GM21619 (cell line): Measurements from ENCODE around the gene SACS.
"Not testable (repeated sequence)": the region's sequence is repeated elsewhere in the genome, so short reads cannot be mapped to it uniquely, and the experiment has no call there.

Experiments
- ATAC-seq: cut with Tn5 transposase; IDR thresholded peaks from one replicate; pipeline ENCODE4 v1.9.1; 2021; ENCODE audit not compliant: unreplicated experiment

SACS gene

GRCh38 chr13:23418776-23419683 is 14.5 kb downstream of the SACS start:
- no peak for ATAC-seq

DNA sequence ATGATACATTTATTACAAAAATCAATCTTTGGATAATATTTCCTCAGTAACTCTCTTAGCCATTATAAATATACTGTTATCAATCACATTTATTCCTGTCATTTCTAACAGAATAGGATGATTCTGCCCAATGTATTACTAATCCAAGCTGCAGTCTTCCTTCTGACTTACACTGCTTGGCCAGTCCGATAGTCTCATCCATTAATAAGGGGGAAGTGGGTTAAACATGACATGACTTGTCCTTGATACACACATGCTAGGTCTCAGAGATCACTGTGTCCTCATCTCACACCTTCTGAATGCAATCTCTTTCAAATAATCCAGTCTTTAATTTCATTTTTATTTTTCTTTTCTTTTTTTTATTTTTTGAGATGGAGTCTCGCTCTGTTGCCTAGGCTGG is 18.8 kb downstream of the SACS start:
- no peak for ATAC-seq

- no peak for ATAC-seq
Observed at GRCh38 chr13:23411706-23412105, 21.8 kb downstream of the SACS start.

- no peak for ATAC-seq
Observed at GRCh38 chr13:23411220-23411619, 22.3 kb downstream of the SACS start.

DNA sequence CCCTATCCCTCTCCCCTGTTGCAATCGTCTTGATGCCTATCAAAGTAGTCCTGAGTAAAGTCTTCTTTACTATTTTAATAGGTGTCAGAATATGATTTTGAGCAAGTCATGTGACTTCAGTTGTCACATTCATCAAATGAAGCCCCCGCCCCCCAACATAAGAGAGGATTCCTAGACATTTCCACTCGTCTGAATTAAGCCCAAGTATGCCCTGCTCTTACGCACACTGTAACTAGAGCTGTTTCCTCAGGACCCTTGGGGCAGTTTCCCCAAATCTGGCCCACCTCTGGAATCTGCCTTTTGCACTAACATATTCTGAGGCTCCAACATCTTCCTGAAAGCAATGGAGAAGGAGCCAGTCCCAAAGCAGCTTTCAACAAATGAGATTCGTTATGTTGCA is 25.5 kb downstream of the SACS start:
- no peak for ATAC-seq

- ATAC-seq: not testable (repeated sequence)
Observed at GRCh38 chr13:23401156-23401555, 32.3 kb downstream of the SACS start.

DNA sequence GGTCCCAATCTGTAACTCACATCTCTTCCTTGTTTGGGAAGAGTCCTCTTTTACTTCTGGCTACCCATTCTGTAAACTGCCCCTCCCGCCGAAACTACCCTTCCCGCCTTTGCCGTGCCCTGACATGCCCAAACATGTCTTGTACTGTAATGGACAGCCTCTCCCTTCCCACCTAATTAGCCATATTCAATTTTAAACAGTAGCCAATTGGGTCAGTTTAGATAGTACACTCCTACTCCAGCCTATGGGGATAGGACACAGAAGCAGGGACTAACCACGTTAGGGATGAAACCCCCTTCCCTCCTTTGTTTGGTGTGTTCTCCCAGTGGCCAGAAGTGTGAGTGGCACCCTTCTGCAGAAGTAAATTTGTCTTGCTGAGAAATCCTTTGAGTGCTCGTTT is 34.2 kb downstream of the SACS start:
- ATAC-seq: no peak

DNA sequence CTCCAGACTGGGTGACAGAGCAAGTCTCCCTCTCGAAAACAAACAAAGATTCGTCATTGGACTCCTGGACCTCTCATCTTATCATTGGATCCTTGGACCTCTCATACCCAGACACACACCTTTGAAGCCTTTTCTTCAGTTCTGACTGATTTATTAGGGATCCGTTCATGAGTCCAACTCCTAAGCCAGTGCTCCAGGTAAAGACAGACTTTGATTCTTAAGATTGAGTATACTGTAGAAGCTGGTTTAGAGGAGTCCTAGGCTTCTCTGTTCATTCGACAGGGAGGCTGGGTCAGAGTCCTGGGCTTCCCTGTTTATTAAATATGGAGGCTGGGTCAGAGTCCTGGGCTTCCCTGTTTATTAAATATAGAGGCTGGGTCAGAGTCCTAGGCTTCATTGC is 38.7 kb downstream of the SACS start:
- no peak for ATAC-seq

DNA sequence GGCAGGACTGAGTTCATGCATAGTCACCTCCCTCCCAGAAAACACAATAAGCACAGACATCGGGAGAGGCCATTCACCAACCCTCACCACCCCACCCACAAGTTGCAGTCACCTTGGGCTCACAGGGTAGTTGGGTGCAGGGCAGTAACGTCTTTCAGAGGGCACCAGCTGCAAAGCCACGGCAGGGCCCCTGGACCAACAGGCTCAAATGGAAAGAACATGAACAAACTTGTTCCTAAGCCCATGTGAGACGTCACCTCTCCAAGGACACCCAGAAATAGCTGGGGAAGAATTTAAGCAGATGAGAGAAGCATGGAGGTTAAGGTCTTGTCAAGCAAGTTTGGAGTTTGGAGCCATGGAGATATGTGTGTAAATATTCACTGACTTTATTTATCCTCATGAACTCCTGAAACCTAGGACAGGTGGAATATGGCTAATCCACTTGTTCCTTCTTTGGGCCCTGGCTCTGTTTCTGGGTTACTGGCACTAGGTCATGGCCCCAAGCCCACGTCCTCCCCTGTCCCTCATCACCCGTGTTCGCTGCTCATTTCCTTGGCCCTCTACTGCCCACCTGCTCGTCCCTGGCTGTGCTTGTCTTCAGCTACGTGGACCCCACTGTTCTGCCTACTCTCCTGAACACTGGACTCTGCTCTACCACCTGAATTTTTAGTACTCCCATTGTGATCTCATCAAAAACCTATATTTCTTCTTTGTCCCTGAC is 40.4 kb downstream of the SACS start:
- ATAC-seq: no peak

- no peak for ATAC-seq
Observed at GRCh38 chr13:23392313-23392712, 41.2 kb downstream of the SACS start.

DNA sequence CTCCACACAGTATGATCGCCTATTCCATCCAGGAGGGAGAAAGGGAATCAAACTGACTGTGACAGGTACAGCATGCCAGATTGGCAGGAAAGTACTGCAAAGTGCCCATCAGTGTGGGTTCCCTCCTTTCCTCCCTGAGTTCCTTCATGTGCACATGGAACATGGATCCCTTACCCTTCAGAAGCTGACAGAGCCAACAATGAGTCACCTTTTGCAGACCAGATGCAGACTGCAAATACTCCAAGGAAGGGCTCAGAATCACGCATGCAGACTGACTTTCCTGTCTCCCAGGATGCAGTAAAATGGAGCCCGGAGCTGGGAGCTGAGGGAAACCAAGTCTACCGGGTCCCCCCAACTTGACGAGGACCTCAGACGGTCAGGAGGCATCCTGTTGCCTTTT is 41.8 kb downstream of the SACS start:
- ATAC-seq: no peak

DNA sequence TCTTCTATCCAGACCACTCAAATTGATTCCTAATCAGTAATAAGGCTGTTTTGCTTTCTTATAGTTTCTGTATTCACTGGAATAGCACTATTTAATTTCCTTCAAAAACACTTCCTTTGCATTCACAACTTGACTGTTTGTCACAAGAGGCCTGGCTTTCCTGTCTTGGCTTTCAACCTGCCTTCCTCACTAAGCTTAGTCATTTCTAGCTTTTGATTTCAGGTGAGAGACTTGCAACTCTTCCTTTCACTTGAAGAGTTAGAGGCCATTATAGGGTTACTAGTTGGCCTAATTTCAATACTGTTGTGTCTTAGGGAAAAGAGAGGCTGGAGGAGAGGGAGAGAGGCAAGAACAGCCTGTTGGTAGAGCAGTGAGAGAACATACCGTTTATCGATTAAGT is 47.0 kb downstream of the SACS start:
- peak; percentile 68 for ATAC-seq

- no peak for ATAC-seq
Observed at GRCh38 chr13:23385931-23386330, 47.6 kb downstream of the SACS start.

DNA sequence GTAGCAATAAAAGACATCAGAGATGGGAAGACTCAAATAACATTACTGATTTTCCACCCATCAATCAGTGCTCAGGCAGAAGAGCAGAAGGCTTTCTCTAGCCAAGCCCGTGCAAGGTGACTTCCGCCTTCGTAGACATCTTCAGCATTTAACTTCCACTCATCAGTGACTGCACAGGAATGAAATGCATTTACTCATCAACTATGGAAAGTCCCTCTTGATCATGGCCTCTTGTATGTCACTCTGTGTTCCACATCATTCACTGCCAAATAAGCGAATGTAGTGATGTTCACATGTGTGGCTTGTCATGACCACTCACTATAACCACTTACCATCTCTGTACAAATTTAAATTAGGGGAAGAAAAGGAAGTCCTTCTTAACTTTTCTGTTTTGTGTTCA is 49.4 kb downstream of the SACS start:
- peak; percentile 82 for ATAC-seq

- ATAC-seq: no peak
Observed at GRCh38 chr13:23383151-23383550, 50.4 kb downstream of the SACS start.

- ATAC-seq: no peak
Observed at GRCh38 chr13:23381866-23382265, 51.6 kb downstream of the SACS start.

GRCh38 chr13:23380534-23380933 is 53.0 kb downstream of the SACS start:
- no peak for ATAC-seq

- no peak for ATAC-seq
Observed at GRCh38 chr13:23377983-23378632, 55.4 kb downstream of the SACS start.

GRCh38 chr13:23377579-23377978 is 55.9 kb downstream of the SACS start:
- no peak for ATAC-seq

DNA sequence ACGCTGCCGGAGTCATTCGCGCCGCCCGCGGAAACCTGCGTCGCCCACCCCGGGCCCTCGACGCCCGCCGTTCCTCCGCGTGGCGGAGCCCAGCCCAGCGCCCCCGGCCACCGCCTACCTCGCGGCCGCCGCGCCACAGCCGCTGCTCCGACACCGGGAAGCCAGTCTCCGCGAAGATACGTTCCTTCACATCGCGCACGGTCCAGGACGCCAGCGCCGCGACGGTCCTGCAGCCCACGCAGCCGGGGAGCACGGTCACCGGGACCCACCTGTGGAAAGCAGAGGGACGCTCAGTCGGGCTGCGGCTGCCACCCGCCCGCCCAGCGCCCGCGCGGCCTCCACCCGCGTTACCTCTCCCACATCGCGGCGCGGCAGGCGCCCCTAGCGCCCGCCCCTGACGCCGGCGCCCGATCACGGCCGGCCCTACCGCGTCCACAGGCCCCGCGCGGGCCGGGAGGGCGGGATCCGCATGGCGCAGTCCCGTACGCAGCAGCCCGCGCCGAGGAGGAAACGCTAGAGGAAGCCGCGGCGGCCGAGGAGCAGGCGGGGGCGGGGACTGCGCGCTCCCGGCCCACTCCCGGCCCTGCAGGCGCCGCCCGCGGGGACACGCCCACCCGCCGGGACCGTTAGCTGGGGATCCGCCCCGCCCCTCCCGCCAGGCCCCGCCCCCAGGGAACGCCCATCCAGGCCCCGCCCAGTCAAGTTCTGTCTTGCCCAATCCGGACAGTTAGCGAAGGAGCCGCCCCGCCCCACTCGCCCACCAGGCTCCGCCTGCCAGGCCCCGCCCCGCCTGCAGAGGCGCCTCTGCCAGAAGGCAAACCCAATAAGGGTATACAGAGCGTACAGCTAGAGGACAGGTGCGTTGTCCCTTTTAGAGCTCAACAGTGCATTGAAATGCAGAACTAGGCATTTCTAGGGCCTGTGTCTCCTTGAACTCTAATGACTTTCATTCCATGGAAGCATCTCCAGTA is 58.2 kb downstream of the SACS start:
- ATAC-seq: peak; percentile 80
